NCI-H1436 (cell line): Measurements from ENCODE around the gene KRABD2.
"Not testable (repeated sequence)": the region's sequence is repeated elsewhere in the genome, so short reads cannot be mapped to it uniquely, and the experiment has no call there.

ENCODE experiments used
- DNase-seq: peaks from one replicate; lab custom pipeline; 2025; lab: John Stamatoyannopoulos, UW

Gene KRABD2

GRCh38 chr17:8392674-8393469, 16.4 kb upstream of the KRABD2 start:
- DNase-seq: no peak

- DNase-seq: no peak
Observed at GRCh38 chr17:8392274-8392673, 15.8 kb upstream of the KRABD2 start.

- no peak for DNase-seq
Observed at GRCh38 chr17:8391711-8392110, 15.2 kb upstream of the KRABD2 start.

- DNase-seq: no peak
Observed at GRCh38 chr17:8387914-8388651, 11.6 kb upstream of the KRABD2 start.

GRCh38 chr17:8386841-8387240, 10.3 kb upstream of the KRABD2 start:
- DNase-seq: no peak

GRCh38 chr17:8384801-8385378, 8.4 kb upstream of the KRABD2 start:
- no peak for DNase-seq

GRCh38 chr17:8383143-8383822, 6.8 kb upstream of the KRABD2 start, which contains the start of gene RPL26:
Gene RPL26, minus strand, starts transcription at chr17:8383193. Its CDS starts 883 bp downstream, at chr17:8382310.
- peak; percentile 99 for DNase-seq

GRCh38 chr17:8382880-8383142, 6.3 kb upstream of the KRABD2 start:
- DNase-seq: no peak

- no peak for DNase-seq
Observed at GRCh38 chr17:8382052-8382879, 5.8 kb upstream of the KRABD2 start.

- DNase-seq: no peak
Observed at GRCh38 chr17:8380049-8380448, 3.5 kb upstream of the KRABD2 start.

- DNase-seq: not testable (repeated sequence)
Observed at GRCh38 chr17:8378117-8378516, 1.6 kb upstream of the KRABD2 start.

GRCh38 chr17:8377422-8377821, 918 bp upstream of the KRABD2 start:
- no peak for DNase-seq

- DNase-seq: peak; percentile 33
Observed at GRCh38 chr17:8375738-8376259, 705 bp downstream of the KRABD2 start.

- DNase-seq: not testable (repeated sequence)
Observed at GRCh38 chr17:8373856-8374255, 2.6 kb downstream of the KRABD2 start.

GRCh38 chr17:8372422-8372821, 4.1 kb downstream of the KRABD2 start:
- no peak for DNase-seq

- no peak for DNase-seq
Observed at GRCh38 chr17:8371786-8372185, 4.7 kb downstream of the KRABD2 start.

- no peak for DNase-seq
Observed at GRCh38 chr17:8369944-8370343, 6.6 kb downstream of the KRABD2 start.

- DNase-seq: no peak
Observed at GRCh38 chr17:8368193-8368592, 8.3 kb downstream of the KRABD2 start.

GRCh38 chr17:8366231-8366630, 10.3 kb downstream of the KRABD2 start:
- no peak for DNase-seq

- DNase-seq: no peak
Observed at GRCh38 chr17:8365143-8365542, 11.4 kb downstream of the KRABD2 start.

- DNase-seq: no peak
Observed at GRCh38 chr17:8362651-8363332, 13.7 kb downstream of the KRABD2 start.
